Muscle of back (tissue), 11 donors: ENCODE measurements around the gene MSI2. TPM values are rescaled to one million over a fixed set of nuclear protein-coding genes. Genes with fewer than 3 reads are reported as not detected.

Experiments
- DNase-seq, 3 donors: peaks; one replicate each; pipeline versions ENCODE4 v3.0.0 to v3.0.0-alpha.2; 2013
- polyA plus RNA-seq, 10 donors: library from polyadenylated mRNA; unstranded; fragments of 120-200 nt; gene quantifications; one replicate each; pipeline ENCODE4 v1.2.1, GENCODE V29; 2013; ENCODE audit not compliant: insufficient read length in 10 of 10

MSI2 gene
- polyA plus RNA-seq, 10 donors = 22.9 to 37.2 (median 27.4) TPM

DNA sequence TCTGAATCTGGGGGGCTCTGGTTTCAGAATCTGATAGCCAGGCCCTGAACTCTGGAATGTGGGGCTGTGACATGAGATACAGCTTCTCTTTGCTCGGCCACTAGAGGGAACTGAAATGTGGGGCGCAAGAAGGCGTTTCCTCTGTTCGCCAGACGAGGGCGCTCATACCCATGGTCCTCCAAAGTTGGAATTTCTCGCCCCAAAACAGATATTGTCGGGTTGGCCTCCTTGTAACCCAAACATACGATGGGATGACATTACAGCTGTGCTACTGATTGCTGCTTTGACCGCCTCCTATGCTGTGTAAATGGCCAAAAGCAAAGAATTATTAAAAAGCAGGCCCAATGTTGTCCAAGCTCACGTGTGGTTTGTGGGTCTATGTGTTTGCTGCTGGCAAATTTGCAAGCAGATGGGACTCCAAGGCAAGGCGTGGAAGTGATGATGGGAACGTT lies 13.1 kb upstream of the MSI2 start:
- peak in 2 of 3 donors; percentile 49 to 55 for DNase-seq

DNA sequence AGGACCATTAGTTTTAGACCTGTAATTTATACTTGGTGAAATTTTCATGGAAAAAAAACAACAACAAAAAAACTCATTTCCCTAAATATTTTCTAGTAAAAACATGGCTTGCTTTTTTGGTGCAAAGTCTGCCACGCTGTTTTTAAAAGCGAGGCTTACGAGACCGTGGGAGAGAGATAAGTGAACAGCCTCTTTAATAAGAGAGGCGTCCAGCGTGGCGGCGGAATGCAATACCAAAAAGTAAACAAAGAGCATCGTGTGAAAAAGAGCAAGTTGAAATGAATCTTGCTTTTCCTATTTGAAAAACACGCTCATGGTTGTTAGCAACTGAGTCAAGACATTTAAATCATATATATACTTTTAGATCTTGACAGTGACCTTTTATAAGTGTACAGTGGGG lies 10.5 kb upstream of the MSI2 start:
- no peak for DNase-seq

DNA sequence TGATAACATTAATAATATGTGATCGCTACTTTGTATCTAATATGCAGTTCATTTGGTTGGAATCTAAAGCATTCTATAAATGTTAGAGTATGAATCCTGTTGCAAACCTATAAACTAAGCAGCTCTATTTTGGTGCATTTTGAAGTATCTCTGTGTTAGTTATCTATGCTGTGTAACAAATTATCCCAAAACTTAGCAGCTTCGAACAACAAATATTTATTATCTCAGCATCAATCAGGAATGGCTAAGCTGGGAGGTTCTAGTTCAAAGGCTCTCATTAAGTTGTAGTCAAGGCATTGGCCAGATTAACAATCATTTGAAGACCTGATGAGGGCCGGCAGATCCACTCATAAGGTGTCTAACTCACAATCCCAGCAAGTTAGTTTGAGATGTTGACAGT lies 10.1 kb upstream of the MSI2 start:
- no peak for DNase-seq

DNA sequence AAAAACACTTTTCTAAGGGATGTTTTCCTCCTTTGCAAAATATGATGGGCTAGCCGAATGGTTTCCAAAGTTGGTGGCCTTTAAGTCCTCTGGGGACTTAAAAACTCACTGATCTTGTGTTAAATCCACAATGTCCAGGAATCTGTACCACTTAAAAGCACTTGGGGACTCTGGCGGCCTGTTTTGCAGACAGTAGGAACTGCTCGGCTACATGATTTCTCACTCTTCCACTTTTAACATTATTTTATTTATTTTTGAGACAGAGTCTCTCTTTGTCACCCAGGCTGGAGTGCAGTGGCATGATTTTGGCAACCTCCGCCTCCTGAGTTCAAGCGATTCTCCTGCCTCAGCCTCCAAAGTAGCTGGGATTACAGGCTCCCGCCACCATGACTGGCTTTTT lies 9.1 kb upstream of the MSI2 start:
- no peak for DNase-seq

DNA sequence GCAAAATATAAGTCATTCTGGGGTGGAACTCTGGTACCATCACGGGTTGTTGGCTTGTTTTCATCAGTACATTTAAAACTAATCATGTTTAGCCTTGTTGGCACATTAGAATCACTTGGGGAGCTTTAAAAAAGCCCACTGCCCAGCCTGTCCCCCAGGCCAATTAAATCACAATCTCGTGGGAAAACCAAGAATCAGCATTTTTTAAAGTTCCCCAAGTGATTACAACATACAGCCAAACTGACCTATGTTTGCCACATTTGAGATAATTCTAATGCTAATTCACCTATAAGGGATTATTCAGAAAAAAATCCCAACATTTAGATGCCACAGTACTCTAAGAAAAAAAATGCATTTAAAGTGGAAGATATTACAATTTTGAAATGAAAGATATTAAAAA lies 8.4 kb upstream of the MSI2 start:
- no peak for DNase-seq

DNA sequence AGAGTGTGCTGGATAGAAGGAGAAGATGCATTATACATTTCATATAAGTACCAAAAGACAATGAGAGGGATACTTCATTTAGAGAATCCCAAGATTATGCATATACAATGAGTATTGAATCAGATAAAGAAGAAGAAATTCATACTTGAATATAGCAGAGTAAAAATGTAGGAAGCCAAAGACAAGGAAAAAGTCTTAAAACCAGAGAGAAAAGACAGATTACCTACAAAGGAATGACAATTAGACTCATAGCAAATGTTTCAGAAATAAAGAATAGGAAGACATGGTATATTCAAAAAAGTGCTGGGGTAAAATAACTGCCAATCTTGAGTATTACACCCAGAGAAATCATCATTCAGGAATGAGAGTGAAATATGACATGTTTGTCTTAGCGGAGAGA lies 6.8 kb upstream of the MSI2 start:
- no peak for DNase-seq

DNA sequence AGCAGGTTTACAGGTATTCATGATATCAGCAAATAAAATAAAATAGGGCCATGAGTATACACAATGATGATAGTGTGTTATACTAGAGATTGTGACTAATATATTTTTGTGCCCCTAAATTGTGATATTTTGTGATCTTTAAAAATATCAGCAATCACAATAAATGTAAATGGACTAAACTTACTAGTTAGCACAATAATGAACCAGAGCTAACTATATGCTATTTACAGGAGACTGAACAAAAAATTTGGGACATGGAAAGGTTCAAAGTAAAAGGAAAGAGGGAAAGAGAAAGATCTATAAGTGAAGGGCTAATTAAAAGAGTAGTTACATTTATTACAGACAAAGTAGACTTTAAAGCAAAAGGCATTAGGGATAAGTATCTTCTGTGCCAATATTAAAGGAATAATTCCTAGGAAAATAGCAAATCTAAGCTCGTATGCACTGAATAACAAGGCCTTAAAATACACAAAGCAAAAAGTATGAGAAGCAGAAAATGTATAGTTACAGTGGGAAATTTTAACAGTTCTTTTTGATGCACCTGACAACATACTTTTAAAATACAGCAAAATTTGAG lies 5.0 kb upstream of the MSI2 start:
- DNase-seq = no peak

DNA sequence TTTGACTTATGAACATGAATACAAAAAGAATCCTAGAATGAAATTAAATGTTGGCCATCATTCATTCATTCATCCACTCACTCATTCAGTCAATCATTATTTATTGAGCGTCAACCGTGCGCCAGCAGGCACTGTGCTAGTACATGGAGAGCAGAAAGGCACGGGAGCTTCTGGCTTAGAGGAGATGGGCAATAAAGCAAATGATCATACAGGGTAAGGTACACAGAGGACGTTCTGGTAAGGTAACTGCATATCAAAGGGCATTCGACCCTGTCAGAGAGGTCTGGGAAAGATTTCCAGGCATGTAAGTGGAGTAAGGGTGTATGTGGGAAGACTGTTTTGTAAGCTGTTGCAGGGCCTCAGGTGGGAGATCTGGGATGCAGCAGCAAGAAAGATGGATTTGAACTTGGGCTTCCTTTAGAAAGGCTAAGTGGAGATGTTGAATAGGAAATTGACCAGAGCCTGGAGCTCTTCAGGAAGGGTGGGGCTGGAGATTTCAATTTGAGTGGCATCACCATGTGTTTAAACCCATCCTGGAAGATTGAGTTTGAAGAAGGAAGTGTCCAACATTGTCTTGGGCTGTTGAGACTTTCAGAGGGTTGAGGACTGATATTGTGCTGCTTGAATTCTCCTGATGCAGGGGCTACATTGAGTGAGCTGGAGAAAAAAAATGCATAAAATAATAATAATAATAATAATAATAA lies 2.8 kb upstream of the MSI2 start:
- DNase-seq = no peak

DNA sequence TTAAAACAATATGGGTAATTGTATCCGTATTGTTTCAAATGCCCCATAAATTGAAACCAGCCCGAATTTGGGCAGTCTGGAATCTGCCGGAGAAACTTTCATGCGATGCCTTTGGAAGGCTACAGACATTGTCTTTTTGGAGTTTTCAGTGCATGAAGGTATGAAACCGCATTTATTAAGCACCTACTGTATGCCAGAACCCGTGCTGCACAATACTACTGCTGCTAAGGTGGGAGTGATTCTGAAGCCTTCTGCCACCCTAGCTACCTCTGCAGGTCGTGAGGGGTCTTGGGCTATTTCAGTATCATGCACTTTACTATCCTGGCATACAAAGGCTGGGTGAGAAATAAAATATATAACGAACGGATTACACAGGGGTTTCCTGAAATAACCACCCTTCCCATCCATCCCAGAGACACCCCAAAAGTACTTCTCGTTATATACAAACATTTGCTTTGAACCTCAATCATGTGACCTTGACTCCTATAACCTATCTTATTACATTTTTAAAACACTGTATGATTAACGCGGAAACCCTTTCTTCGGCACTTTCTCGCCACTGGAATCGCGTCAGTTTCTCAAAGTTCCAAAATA lies 1.0 kb upstream of the MSI2 start:
- DNase-seq = no peak

DNA sequence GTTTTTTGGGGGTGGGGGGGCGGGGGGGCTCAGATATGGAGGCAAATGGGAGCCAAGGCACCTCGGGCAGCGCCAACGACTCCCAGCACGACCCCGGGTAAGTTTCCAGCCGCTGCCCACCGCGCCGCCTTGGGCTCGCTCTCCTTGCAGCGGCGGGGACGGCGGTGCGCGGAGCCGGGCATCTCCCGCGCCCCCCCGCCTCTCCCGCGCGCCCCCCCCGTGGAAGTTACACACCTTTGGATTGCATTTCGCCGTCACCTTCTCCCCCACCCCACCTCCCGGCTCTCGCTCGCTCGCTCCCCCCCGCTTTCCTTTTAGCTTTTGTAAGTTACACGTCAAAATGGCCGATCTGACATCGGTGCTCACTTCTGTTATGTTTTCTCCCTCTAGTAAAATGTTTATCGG lies 387 bp downstream of the MSI2 start:
- DNase-seq = peak in 2 of 3 donors; percentile 33 to 65

DNA sequence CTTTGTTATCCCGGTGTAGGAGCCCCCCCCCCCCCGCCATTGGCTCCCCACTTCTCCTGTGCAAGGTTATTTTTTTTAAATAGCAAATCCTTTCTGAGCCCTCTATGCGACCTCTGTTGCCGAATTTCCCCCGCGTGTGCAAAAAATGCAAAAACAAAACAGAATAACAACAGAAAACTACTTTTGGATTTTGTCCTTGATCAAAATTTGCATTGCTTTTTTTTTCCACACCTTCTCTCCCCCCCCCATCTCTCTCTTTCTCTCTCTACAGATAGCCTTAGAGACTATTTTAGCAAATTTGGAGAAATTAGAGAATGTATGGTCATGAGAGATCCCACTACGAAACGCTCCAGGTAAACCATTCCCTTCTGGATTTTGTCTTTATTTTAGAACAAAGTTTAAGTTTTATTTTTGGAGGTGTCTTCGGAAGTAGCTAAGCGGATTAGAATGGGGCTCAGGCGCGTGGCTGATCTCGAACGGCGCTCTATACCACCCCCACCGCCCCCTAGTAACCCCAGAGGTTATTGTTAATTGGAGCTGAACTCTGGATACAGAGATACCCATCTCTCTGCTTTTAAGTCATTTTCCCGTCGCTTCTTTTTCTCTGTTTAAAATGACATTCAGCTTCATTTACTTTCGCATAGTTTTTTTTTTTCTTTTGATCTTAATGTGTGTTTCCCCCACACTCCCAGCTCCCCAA lies 1.0 kb downstream of the MSI2 start:
- peak in 1 of 3 donors; percentile 20 for DNase-seq

DNA sequence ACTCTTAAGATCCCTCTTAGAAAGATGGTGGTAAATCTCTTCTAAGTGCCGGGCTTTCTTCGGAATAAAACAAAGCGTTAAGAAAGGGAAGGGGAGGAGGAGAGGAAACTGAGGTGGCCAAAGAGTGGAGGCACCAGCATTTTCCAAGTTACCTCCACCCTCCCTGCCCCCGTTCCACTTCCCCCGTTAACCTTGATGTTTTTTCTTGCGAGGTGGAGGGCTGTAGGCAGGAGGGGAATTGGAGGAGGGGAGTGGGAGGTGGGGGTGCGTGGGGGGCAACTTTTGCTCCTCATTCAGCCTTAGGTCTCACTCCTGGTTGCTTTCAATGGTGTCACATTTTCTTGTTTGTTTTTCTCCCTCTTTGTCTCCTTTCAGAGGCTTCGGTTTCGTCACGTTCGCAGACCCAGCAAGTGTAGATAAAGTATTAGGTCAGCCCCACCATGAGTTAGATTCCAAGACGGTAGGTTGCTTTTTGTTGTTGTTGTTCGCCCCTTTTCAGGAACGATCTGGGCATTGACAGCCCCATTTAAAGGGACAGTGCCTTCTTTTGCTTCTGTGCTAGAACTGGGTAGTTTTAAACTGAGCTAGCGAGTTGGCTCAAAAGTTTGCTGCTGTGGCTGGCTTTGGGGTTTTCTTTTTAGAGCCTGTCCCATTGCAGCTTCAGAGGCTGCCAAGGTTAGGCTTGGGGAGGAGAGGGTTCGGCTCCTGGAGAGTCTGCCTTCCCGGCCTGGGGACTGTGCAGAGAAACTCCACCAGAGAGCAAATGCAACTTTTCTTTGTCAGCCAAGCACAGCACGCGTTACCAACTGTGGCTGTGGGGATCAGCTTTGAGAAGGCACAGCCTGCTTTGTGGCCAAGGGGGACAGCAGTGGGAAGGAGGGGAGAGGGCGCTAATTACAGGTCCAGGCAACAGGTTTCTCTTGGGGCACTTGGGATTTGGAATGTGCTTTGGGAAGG lies 1.9 kb downstream of the MSI2 start:
- DNase-seq = peak in 1 of 3 donors; percentile 35

DNA sequence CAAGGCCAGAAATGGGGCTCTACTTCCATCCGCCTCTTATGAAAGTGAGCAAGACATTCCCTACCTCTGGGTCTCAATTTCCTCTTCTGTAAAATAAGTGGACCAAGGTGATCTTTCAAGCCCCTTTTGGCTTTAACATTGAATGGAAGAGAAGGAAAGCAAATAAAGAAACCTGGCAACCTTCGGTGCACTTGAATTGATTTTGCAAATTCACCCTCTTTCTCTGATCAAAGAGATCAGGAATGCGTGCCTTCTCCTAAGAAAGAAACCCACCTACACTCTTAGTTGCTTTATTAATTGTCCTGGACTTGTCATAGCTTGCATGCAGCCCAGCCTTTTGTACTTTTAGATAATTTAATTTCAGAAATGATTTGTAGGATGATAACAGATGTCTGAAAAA lies 3.0 kb downstream of the MSI2 start:
- no peak for DNase-seq

DNA sequence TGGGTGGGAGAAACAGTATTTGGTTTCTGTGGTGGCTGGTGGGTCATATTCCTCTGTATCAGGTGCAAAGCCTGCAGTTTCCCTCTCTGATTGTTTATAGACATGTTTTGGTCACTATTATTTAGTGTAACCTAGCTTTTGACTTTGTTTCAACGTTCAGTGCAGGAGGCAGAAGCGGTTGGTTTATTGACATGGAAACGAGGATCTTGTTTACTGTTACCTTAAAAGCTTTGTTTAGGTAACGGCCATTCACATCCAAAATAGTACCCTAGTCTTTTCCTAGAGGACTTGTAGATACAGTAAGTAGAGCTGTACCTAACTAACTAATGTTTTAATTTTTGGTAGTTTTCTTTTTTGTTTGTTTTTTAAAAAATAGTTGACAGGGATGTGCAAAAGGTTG lies 3.5 kb downstream of the MSI2 start:
- no peak for DNase-seq

DNA sequence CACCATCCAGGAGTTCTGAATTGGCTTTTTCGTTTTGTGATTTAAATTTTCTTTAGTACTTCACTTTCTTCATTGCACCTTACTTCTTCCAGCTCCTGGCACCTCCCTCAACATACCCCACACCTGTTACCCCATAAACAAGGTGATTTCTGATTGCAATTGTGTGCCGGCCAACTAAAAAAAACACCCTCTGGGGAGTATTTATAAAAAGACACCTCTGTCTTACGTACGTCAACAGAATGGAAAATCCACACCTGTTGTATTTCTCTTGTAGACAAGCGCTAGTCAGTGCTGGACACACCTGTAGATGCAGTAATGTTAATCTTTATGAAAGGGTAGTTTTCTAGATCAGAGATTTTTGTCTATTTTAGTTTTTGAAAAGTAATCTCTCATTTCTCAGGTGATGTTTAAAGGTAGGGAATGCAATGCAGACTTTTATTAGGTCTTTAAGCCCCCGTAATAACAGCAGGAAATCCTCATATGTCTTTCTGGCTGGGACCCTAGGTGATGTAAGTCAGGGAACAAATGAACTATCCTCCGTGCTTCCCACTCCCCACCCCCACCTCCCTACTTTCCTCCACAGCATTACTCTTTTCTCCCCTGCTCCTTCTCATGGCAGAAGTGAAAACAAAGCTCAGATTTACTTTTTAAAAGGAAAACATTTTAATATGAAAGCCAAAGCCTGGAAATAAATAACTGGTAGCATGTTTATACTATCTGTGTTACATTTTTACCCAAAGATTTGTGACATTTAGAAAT lies 4.2 kb downstream of the MSI2 start:
- no peak for DNase-seq

DNA sequence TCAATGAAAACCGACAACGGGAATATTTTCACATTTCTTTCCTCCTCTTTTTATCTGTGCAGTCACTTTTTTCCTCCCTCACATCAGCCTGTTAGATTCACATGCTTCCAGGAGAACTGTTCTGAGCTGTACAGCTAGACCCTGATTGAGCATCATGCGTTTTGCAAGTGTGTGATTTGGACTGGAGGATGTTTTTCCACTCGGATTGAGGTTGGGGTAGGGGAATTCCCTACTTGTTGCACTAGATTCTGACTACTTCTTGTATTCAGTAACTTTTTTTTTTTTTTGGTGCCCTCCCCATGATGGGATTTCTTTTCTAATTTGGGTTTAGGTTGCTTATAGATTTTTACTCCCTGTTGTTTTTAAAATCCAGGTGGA lies 4.8 kb downstream of the MSI2 start:
- DNase-seq = no peak

DNA sequence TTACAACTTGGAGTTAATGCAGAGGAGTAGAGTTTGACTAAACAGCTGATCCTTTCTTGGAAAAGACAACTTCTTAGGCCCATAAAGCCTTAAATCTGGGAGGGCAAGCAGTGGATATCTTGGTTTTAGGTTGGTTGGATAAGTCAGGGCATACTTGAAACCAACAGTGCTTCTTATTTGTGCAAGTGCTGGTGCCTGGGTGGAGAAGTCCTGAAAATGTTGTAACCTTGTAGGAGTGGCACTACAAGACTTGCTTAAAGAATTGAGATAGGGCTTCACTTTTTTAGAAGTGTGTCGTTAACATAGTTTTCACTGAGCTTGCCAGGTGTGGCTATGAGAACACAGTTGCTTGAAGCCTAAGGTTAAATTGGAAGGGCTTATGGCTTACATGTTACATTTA lies 6.2 kb downstream of the MSI2 start:
- DNase-seq = no peak

DNA sequence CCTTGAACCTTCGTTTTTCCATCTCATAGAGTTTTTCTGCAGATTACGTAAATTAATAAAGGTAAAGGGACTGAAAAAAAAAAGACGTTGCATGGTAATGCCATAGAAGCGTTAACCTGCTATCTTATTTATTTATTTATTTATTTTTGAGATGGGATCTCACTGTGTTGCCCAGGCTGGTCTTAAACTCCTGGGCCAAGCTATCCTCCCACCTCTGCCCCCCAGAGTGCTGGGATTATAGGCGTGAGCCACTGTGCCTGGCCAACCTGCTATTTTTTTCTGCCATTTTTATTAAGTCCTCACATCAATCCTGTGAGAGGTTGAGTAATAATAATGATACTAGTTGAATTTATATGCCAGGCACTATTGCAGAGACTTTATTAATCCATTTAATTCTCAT lies 7.9 kb downstream of the MSI2 start:
- no peak for DNase-seq

DNA sequence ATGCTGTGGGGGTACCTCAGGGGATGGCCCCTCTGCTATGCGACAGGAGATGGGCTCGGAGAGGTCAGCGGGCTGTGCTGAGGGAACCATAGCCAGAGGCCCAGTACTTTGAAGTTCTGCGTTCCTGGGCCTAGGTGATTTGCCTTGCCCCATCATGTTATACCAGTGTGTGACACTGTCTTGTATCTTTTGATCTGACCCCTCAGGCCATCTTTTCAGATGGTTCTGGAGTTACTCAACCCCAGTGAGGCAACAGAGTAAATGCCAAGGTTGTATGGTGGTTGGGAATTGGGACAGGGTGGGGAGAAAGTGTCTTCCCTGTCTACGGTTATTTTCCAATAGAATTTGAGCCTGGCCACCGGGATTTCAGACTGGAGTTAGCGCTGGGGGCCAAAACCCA lies 8.5 kb downstream of the MSI2 start:
- no peak for DNase-seq

DNA sequence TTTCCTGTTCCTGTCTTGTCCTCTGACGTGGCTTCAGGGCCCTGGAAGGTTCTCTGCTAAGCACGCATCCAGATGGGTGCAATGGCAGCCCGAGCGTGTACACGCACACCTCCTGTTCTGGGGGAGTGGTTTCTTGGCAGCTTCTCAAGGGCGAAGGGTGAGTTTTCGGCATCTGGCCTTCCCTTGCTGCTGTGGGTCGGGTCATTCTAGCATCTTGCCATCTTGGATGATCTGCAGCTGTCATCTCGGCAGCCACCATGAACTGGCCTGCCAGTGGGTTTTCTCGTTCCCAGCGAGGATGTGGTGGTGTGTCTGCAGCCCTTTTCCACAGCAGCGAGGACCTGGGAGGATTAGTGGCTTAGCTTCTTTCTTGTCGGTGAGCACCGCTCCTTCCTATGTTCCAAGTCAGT lies 10.6 kb downstream of the MSI2 start:
- no peak for DNase-seq

DNA sequence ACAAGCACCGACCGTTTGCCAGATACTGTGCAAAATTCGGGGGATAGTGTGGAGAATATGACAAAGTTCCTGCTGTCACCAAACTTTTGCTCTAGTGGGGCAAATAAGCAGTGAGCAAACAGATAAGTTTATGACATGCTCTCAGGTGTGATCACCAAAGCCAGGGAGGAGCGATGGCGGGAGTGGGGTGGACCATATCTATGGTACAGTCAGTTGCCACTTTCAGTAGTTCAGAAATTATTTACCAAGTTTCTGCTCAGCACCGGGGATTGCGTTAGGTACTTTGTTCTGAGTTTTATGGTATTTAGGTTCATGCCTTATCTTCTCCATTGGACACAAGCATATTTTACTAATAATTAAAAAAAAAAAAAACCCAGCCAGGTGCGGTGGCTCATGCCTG lies 11.9 kb downstream of the MSI2 start:
- no peak for DNase-seq
